Activated CD4-positive, alpha-beta T cell treated with anti-CD3 and anti-CD28 coated beads, Interleukin-2, Interleukin-4, amounts not matched to agents 100 ng/mL and 50 ng/mL, durations not matched to agents 16 hours and 8 hours (primary cell): ENCODE measurements around the gene TBC1D20.

ENCODE experiments used
- DNase-seq: peaks from one replicate; pipeline ENCODE4 v3.0.0-alpha.2; 2020; ENCODE audit warnings: low spot score

The TBC1D20 gene

GRCh38 chr20:419556-420165 is 42.7 kb downstream of the TBC1D20 start:
- no peak for DNase-seq

GRCh38 chr20:418858-419365 is 43.4 kb downstream of the TBC1D20 start:
- DNase-seq = no peak

GRCh38 chr20:417801-418342 is 44.5 kb downstream of the TBC1D20 start:
- no peak for DNase-seq

- no peak for DNase-seq
Observed at GRCh38 chr20:416950-417800, 45.2 kb downstream of the TBC1D20 start.

DNA sequence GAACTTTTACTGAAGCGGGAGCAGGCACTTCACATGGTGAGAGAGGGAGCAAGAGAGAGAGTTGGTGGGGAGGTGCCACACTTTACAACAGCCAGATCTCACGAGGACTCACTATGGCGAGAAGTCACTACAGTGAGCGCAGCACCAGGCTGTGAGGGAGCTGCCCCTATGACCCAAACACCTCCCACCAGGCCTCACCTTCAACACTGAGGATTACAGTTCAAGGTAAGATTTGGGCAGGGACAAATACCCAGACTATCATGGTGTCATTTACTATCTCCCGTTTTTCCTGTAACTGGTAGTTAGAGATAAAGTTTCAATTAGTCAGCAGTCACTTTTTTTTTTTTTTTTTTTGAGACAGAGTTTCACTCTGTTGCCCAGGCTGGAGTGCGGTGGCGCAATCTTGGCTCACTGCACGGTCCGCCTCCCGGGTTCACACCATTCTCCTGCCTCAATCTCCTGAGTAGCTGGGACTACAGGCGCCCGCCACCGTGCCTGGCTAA is 46.5 kb downstream of the TBC1D20 start:
- DNase-seq = no peak

DNA sequence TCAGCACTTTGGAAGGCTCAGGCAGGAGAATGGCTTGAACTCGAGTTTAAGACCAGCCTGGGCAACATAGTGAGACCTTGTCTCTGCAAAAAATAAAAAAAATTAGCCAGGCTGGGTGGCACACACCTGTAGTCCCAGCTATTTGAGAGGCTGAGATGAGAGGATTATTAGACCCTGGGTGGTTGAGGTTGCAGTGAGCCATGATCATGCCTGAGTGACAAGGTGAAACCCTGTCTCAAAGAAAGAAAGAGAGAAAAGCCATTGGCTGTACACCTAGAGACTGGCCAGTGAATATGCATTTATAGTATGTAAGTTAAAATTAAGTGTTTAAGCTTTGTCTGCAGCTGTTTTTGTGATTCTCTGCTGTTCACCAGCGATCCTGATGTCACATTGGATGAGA is 48.2 kb downstream of the TBC1D20 start:
- no peak for DNase-seq

DNA sequence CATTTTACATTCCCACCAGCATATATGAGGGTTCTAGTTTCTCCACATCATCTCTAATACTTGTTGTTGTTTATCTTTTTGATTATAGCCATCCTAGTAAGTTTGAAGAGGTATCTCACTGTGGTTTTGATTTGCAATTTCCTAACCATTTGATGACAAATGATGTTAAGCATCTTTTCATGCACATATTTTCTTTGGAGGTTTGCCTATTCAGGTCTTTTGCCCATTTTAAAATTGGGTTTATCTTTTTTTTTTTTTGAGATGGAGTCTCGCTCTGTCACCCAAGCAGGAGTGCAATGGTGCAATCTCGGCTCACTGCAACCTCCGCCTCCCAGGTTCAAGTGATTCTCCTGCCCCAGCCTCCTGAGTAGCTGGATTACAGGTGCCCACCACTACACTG is 50.3 kb downstream of the TBC1D20 start:
- DNase-seq = no peak

- DNase-seq = peak; percentile 33
Observed at GRCh38 chr20:409697-410559, 52.4 kb downstream of the TBC1D20 start.

- DNase-seq = peak; percentile 22
Observed at GRCh38 chr20:408843-409696, 53.3 kb downstream of the TBC1D20 start.

- DNase-seq = peak; percentile 88
Observed at GRCh38 chr20:407953-408842, 54.1 kb downstream of the TBC1D20 start, which contains the start of gene RBCK1. TSS of gene RBCK1 (plus strand) at chr20:408299. CDS start at chr20:408758, 459 bp downstream.

GRCh38 chr20:407133-407952 is 55.0 kb downstream of the TBC1D20 start:
- DNase-seq = peak; percentile 72

DNA sequence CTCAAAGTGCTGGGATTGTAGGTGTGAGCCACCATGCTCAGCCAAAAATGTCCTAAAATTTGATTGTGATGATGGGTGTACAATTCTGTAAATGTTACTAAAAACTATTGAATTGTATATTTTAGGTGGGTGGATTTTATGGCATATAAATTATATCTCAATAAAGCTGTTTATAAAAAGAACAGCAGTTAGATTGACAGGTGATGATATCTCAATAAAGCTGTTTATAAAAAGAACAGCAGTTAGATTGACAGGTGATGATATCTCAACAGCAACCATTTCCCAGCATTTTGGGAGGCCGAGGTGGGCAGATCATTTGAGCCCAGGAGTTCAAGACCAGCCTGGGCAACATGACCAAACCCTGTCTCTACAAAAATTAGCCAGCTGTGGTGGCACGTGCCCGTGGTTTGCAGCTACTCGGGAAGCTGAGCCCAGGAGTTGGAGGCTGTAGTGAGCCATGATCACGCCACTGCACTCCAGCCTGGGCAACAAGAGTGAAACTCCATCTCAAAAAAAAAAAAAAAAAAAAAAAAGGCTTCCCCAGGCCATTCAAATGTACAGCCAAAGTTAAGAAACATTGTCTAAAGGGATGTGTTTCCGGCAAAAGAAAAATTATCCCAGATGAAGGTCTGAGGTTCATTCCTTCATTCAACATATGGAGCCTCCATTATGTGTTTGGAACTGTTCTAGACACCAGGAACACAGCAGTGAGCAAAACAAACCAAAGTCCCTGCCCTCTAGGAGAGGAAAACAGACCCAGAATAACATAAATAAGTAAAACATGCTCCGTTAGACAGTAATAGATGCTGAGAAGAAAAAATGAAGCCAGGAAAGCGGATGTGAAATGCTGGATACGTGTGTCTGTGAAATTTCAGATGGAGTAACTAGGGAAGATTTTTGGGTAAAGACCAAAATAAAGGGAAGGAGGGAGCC is 55.9 kb downstream of the TBC1D20 start:
- no peak for DNase-seq

DNA sequence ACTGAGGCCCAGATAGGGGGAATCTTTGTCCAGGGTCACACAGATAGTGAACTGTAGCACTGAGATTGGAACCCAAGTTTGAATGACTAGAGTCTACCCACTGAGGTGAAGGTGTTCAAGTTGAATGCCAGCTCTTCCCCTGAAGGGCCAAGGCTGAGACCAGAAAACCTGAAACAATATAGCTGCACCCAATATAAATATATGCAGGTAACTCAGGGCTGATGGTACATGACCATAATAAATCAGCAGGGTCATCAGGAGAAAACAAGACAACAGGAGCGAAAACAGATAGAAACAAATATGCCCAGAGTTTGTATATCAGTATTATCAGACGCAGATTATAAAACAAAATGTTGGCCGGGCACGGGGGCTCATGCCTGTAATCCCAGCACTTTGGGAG is 58.2 kb downstream of the TBC1D20 start:
- DNase-seq = no peak

GRCh38 chr20:403582-403957 is 58.8 kb downstream of the TBC1D20 start:
- no peak for DNase-seq

DNA sequence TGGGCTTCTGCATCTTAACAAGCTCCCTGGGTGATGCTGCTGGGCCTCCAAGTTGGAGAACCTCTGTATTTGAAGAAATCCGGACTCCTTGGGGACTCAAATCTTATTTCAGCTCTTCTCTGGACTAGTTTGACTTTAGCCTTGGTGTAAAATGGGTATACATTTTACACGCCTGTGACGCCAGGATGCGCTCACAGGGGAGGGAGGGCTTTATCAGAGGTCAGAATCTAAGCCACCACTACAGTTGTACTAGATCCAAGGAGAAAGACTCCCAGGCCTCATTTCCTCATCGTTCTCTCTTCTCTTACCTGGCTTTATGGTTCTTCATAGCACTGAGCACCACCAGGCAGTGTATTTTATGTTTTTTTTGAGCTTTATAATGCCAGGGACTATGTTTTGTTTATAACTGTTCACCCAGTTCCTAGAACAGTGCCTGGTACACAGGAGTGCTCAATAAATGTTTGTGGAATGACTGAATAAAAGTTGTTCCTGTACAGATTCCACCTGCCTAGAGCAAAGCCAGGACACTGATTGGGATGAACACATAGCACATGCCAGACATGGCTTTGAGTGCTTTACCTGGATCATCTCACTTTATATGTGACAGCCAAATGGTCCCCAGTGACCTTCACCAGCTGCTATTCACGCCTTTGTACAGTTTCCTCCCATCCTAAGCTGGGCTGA is 59.3 kb downstream of the TBC1D20 start:
- DNase-seq = no peak

DNA sequence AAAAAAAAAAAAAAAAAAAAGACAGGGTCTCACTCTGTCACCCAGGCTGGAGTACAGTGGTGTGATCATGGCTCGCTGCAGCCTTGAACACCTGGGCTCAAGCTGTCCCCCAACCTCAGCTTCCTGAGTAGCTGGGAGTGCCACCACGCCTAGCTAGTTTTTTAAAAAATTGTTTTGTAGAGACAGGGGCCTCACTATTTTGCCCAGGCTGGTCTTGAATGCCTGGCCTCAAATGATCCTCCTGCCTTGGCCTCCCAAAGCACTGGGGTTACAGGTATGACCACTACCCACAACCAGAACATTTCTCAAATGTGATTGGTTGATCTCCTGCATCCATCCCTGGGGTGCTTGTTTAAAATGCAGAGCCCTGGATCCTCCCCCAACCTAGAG is 59.8 kb downstream of the TBC1D20 start:
- DNase-seq = no peak
